Measurements from ENCODE around the gene MTHFSD. TPM values are rescaled to one million over a fixed set of nuclear protein-coding genes. Genes with fewer than 3 reads are reported as not detected.

The MTHFSD gene
- total RNA-seq, 2 experiments from 2014 or later, result 22.8 to 25.9 TPM

- ChIA-PET POLR2A (no interaction called here), CTCF (no interaction called here)
- no peak for ATAC-seq
- Mint-ChIP-seq H3K27me3 (ENCODE audit: low read depth) (no peaks in the 10 kb centered on the region), H3K9me3 (ENCODE audit: insufficient read depth) (no peaks in the 10 kb centered on the region), H3K36me3 (ENCODE audit: low read depth) (peaks cover 7% of the 10 kb centered on the region), H3K4me3 (no peak overlapping the region), H3K4me1 (ENCODE audit: low read depth) (no peaks in the 10 kb centered on the region), H3K27ac (no peak overlapping the region)
- DNase-seq, result no peak
Measured at GRCh38 chr16:86534779-86535615, 20.0 kb downstream of the MTHFSD start.

GRCh38 chr16:86533767-86534351, 21.2 kb downstream of the MTHFSD start:
- Mint-ChIP-seq H3K9me3 (ENCODE audit: insufficient read depth) (no peaks in the 10 kb centered on the region), H3K27me3 (ENCODE audit: low read depth) (no peaks in the 10 kb centered on the region), H3K36me3 (ENCODE audit: low read depth) (peaks cover 6% of the 10 kb centered on the region), H3K27ac (no peak overlapping the region), H3K4me3 (no peak overlapping the region), H3K4me1 (ENCODE audit: low read depth) (no peaks in the 10 kb centered on the region)
- no peak for DNase-seq
- ChIA-PET POLR2A (no interaction called here), CTCF (no interaction called here)
- ATAC-seq, result no peak

DNA sequence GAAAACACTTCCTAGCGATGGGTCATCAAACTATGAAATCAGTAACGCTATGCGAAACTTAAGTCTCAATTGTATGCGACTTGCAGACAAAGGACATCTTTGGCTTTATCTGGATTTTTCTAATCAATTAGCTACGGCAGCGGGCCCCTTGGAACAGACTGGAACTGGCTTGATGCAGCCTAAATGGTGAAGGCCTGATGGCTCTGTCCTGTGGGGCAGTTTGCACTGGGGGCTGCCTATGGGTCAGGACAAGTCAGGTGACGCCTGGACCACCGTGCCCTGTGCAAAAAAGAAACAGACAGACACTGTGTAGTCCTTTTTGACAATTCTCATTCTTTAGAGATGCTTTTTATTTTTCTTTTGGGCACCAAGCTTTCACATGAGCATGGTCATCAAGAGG, 22.0 kb downstream of the MTHFSD start:
- POLR2A ChIA-PET, result no interaction called here
- ATAC-seq, result no peak
- Mint-ChIP-seq H3K4me1 (ENCODE audit: low read depth) (no peaks in the 10 kb centered on the region), H3K9me3 (ENCODE audit: insufficient read depth) (no peaks in the 10 kb centered on the region), H3K4me3 (no peak overlapping the region), H3K36me3 (ENCODE audit: low read depth) (no peaks in the 10 kb centered on the region), H3K27ac (no peak overlapping the region), H3K27me3 (ENCODE audit: low read depth) (no peaks in the 10 kb centered on the region)
- CTCF ChIA-PET, result no interaction called here
- no peak for DNase-seq

GRCh38 chr16:86532526-86532815, 22.6 kb downstream of the MTHFSD start:
- no peak overlapping the region for H3K27ac Mint-ChIP-seq
- DNase-seq, result no peak

GRCh38 chr16:86531641-86532525, 23.2 kb downstream of the MTHFSD start:
- ChIA-PET CTCF (interaction anchor here (0.6 kb wide), 1 partner anchor 624 kb away, joined by 4 read pairs; no protein-coding TSS in a partner anchor), POLR2A (no interaction called here)
- peaks cover 2% of the 10 kb centered on the region for H3K36me3 Mint-ChIP-seq (ENCODE audit: low read depth)
- ATAC-seq (no peak), DNase-seq (no peak)
- H3K27me3 Mint-ChIP-seq (ENCODE audit: low read depth), result no peaks in the 10 kb centered on the region
- H3K9me3 Mint-ChIP-seq (ENCODE audit: insufficient read depth), result no peaks in the 10 kb centered on the region
- no peak overlapping the region for H3K27ac Mint-ChIP-seq
- H3K4me3 Mint-ChIP-seq, result no peak overlapping the region
- H3K4me1 Mint-ChIP-seq (ENCODE audit: low read depth), result no peaks in the 10 kb centered on the region

More at GRCh38 chr16:86532526-86532815, 22.6 kb downstream of the MTHFSD start:
- ATAC-seq, result no peak
- Mint-ChIP-seq H3K9me3 (ENCODE audit: insufficient read depth) (no peaks in the 10 kb centered on the region), H3K4me1 (ENCODE audit: low read depth) (no peaks in the 10 kb centered on the region), H3K36me3 (ENCODE audit: low read depth) (peaks cover 2% of the 10 kb centered on the region), H3K27me3 (ENCODE audit: low read depth) (no peaks in the 10 kb centered on the region), H3K4me3 (no peak overlapping the region)
- CTCF ChIA-PET, result no interaction called here
- POLR2A ChIA-PET, result no interaction called here

DNA sequence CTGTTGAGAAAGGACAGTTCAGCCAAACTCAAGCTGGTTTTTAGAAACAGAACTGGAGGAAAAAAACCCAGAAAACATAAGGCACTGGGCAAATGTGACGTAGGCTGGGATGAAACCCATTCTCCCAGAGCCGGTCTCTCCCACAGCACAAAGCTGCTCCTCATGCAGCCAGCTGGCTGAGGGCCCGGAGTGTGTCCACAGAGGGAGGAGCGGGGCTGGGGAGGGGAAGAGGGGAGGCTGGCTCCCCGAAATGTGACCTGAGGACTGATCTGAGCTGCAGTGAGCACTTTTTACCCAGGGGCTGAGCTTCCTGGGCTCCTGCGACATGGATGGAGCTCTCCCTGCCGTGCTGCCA, 23.9 kb downstream of the MTHFSD start:
- no peak for DNase-seq
- ATAC-seq, result no peak
- Mint-ChIP-seq H3K27ac (no peak overlapping the region), H3K27me3 (ENCODE audit: low read depth) (no peaks in the 10 kb centered on the region), H3K36me3 (ENCODE audit: low read depth) (peaks cover 2% of the 10 kb centered on the region), H3K4me1 (ENCODE audit: low read depth) (no peaks in the 10 kb centered on the region), H3K4me3 (no peak overlapping the region), H3K9me3 (ENCODE audit: insufficient read depth) (no peaks in the 10 kb centered on the region)
- ChIA-PET CTCF (interaction anchor here (0.6 kb wide), 1 partner anchor 623 kb away, joined by 4 read pairs; no protein-coding TSS in a partner anchor), POLR2A (no interaction called here)

DNA sequence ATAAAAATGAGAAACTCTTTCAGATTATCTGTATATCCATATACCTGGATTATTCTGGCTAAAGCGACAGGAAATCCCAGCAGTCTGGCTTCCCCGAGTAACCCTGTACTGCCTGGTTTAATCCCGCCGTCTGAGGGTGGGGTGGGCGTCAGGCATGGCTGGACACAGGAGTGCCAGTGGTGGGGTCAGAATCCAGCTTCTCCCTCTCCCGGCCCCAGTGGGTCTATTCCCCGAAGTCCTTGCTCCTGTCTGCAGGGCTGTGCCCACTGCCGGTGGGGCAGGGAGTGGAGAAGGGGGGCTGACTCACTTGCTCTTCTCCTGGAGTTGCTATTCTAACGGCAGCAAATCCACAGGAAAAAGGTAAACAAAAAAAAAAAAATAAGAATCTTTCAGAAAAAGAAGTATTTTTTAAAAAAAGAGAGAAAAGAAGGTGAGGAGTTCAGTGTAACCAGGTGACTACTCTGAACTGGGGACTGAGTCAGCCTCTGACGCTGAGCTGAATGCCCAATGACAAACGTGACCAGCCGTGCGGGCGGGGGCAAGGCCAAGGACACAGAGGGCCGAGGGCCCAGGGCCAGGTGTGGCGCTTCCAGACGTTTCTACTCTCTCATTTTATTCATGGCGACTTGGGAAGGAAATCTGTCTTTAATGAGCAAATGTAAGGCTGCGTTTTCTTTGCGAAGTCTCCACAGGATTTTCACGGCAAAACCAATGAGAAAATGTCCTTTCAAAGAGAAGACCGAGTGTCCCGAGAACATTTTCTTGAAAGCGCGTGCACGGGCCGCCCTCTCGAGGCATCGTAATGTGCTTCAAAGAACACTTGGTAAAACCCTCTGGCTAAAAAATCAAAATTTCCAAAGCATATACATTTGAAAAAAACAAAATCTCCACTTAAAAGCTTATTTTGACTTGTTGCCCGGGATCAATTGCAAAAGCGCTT, 24.5 kb downstream of the MTHFSD start:
- POLR2A ChIA-PET, result no interaction called here
- H3K27me3 Mint-ChIP-seq (ENCODE audit: low read depth), result no peaks in the 10 kb centered on the region
- H3K9me3 Mint-ChIP-seq (ENCODE audit: insufficient read depth), result no peaks in the 10 kb centered on the region
- H3K4me1 Mint-ChIP-seq (ENCODE audit: low read depth), result no peaks in the 10 kb centered on the region
- DNase-seq, result no peak
- no peak for ATAC-seq
- H3K27ac Mint-ChIP-seq, result no peak overlapping the region
- CTCF ChIA-PET, result interaction anchor here (0.6 kb wide), 1 partner anchor 623 kb away, joined by 4 read pairs; no protein-coding TSS in a partner anchor
- H3K36me3 Mint-ChIP-seq (ENCODE audit: low read depth), result peaks cover 2% of the 10 kb centered on the region
- no peak overlapping the region for H3K4me3 Mint-ChIP-seq

DNA sequence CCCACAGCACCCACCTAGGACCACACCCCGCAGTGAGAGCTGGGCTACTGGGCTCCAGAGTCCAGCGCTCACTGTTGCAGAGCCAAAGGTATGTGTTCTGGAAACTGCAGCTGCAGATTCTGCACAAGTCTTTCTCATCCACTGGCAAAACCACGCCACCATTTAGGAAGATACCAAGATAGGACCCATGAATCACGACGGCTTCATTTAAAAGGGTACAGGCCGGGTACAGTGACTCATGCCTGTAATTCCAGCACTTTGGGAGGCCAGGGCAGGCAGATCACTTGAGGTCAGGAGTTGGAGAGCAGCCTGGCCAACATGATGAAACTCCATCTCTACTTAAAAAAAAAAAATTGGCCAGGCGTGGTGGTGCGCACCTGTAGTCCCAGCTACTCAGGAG, 25.9 kb downstream of the MTHFSD start:
- DNase-seq, result no peak
- no peak for ATAC-seq
- no peak overlapping the region for H3K4me3 Mint-ChIP-seq
- ChIA-PET CTCF (interaction anchor here (0.9 kb wide), 1 partner anchor 12 kb away, joined by 3 read pairs; no protein-coding TSS in a partner anchor), POLR2A (interaction anchor here (0.6 kb wide), 1 partner anchor 22 kb away, joined by 3 read pairs; no protein-coding TSS in a partner anchor)
- no peaks in the 10 kb centered on the region for H3K27me3 Mint-ChIP-seq (ENCODE audit: low read depth)
- no peaks in the 10 kb centered on the region for H3K4me1 Mint-ChIP-seq (ENCODE audit: low read depth)
- H3K27ac Mint-ChIP-seq, result no peak overlapping the region
- no peaks in the 10 kb centered on the region for H3K9me3 Mint-ChIP-seq (ENCODE audit: insufficient read depth)
- peaks cover 2% of the 10 kb centered on the region for H3K36me3 Mint-ChIP-seq (ENCODE audit: low read depth)

- no peak for ATAC-seq
- H3K4me3 Mint-ChIP-seq, result no peak overlapping the region
- ChIA-PET CTCF (interaction anchor here (0.9 kb wide), 1 partner anchor 11 kb away, joined by 3 read pairs; no protein-coding TSS in a partner anchor), POLR2A (no interaction called here)
- H3K9me3 Mint-ChIP-seq (ENCODE audit: insufficient read depth), result no peaks in the 10 kb centered on the region
- H3K27me3 Mint-ChIP-seq (ENCODE audit: low read depth), result no peaks in the 10 kb centered on the region
- peaks cover 2% of the 10 kb centered on the region for H3K36me3 Mint-ChIP-seq (ENCODE audit: low read depth)
- no peak for DNase-seq
- no peaks in the 10 kb centered on the region for H3K4me1 Mint-ChIP-seq (ENCODE audit: low read depth)
- no peak overlapping the region for H3K27ac Mint-ChIP-seq
Measured at GRCh38 chr16:86528061-86528929, 26.7 kb downstream of the MTHFSD start.

DNA sequence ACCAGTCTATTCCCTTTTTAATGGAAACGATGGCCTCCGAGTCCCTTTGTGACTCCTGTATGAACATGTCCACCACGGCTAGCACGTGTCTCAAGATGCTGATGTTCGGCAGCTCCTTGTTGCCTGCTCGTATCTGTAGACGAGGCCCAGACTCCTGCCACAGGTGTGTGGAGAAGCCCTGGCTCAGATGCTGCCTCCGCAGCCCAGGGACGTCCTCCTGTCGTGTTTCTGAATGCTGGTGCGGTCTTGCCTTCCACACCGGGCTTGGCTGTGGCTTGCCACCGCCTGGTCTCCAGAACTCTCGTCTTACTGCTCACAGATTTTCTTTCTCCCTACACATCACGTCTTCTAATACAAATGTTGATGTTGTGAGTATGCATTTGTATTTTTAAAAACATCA, 27.7 kb downstream of the MTHFSD start:
- no peaks in the 10 kb centered on the region for H3K9me3 Mint-ChIP-seq (ENCODE audit: insufficient read depth)
- DNase-seq (no peak), ATAC-seq (no peak)
- H3K27me3 Mint-ChIP-seq (ENCODE audit: low read depth), result no peaks in the 10 kb centered on the region
- no peaks in the 10 kb centered on the region for H3K4me1 Mint-ChIP-seq (ENCODE audit: low read depth)
- H3K27ac Mint-ChIP-seq, result no peak overlapping the region
- no peak overlapping the region for H3K4me3 Mint-ChIP-seq
- ChIA-PET CTCF (no interaction called here), POLR2A (no interaction called here)
- H3K36me3 Mint-ChIP-seq (ENCODE audit: low read depth), result peaks cover 2% of the 10 kb centered on the region

DNA sequence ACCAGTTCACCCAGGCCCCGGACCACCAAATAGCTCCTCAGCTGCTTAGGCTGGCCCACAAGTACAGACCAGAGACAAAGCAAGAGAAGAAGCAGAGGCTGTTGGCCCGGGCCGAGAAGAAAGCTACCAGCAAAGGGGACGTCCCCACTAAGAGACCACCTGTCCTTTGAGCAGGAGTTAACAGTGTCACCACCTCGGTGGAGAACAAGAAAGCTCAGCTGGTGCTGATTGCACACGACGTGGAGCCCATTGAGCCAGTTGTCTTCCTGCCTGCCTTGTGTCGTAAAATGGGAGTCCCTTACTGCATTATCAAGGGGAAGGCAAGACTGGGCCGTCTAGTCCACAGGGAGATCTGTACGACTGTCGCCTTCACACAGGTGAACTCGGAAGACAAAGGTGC, 29.3 kb downstream of the MTHFSD start:
- CTCF ChIA-PET, result no interaction called here
- Mint-ChIP-seq H3K36me3 (ENCODE audit: low read depth) (peaks cover 2% of the 10 kb centered on the region), H3K4me3 (no peak overlapping the region), H3K4me1 (ENCODE audit: low read depth) (no peaks in the 10 kb centered on the region), H3K27ac (no peak overlapping the region), H3K9me3 (ENCODE audit: insufficient read depth) (no peaks in the 10 kb centered on the region), H3K27me3 (ENCODE audit: low read depth) (no peaks in the 10 kb centered on the region)
- ATAC-seq (no peak), DNase-seq (no peak)
- POLR2A ChIA-PET, result no interaction called here
